PC-9 (cell line): ENCODE data around the gene BBX. TPM values are rescaled to one million over a fixed set of nuclear protein-coding genes. Genes with fewer than 3 reads are reported as not detected.
A peak's percentile ranks its signal among the peaks of the same experiment; 100 is the strongest.

Experiments
- BruUV-seq: library from RNA; stranded (reverse); fragments of 400-500 nt; replicated peaks from 2 replicates; lab custom pipeline; 2021; lab: Mats Ljungman, UMichigan
- CTCF ChIA-PET: fragments of 300-600 bp; sonication (Branson Sonifier 250); formaldehyde crosslinking; loops from one replicate; lab custom pipeline; 2022; ENCODE audit warnings: antibody characterized with exemption; lab: Charles Lee
- POLR2A ChIA-PET: fragments of 300-600 bp; sonication (Branson Sonifier 250); formaldehyde crosslinking; loops from one replicate; lab custom pipeline; 2022; ENCODE audit warnings: antibody characterized with exemption; ENCODE audit not compliant: unreplicated experiment; lab: Charles Lee
- DNase-seq, 2 experiments: peaks; one replicate each; pipeline versions ENCODE4 v3.0.0 to v3.0.0-alpha.2; 2015 to 2022; ENCODE audit warnings: mixed read lengths in 1 of 2
- H2AFZ ChIP-seq: fragments of 200-600 bp; sonication (generic); 2 replicates; pipeline ENCODE4 v1.8.1; 2017; ENCODE audit warnings: antibody characterized with exemption
- H3F3A ChIP-seq: fragments of 200-600 bp; sonication (generic); 2 replicates; pipeline ENCODE4 v1.8.1; 2017; ENCODE audit warnings: antibody characterized with exemption, mild to moderate bottlenecking, low read depth; ENCODE audit not compliant: insufficient read depth
- H3K27ac ChIP-seq: fragments of 200-600 bp; sonication (generic); 2 replicates; pipeline ENCODE4 v1.6.1; 2016; ENCODE audit warnings: mixed run types
- H3K27me3 ChIP-seq: fragments of 200-600 bp; sonication (generic); 2 replicates; pipeline ENCODE4 v1.6.1; 2016; ENCODE audit warnings: low read depth, mixed run types; ENCODE audit not compliant: insufficient read depth
- H3K36me3 ChIP-seq: fragments of 200-600 bp; sonication (generic); 2 replicates; pipeline ENCODE4 v1.6.1; 2016; ENCODE audit warnings: low read depth, mixed run types
- H3K4me1 ChIP-seq: fragments of 200-600 bp; sonication (generic); replicated peaks from 2 replicates; pipeline ENCODE4 v1.6.1; 2016; ENCODE audit warnings: mixed run types; ENCODE audit not compliant: insufficient read depth
- H3K4me2 ChIP-seq: fragments of 200-600 bp; sonication (generic); 2 replicates; pipeline ENCODE4 v1.6.1; 2017; ENCODE audit warnings: mixed run types
- H3K4me3 ChIP-seq: fragments of 200-600 bp; sonication (generic); 2 replicates; pipeline ENCODE4 v1.6.1; 2016; ENCODE audit warnings: mixed run types
- H3K79me2 ChIP-seq: fragments of 200-600 bp; sonication (generic); 2 replicates; pipeline ENCODE4 v1.6.1; 2017; ENCODE audit warnings: low read depth, mixed run types
- H3K9me2 ChIP-seq: fragments of 200-600 bp; sonication (generic); 2 replicates; pipeline ENCODE4 v1.8.1; 2017; ENCODE audit warnings: mild to moderate bottlenecking; ENCODE audit not compliant: insufficient read depth
- H3K9me3 ChIP-seq: fragments of 200-600 bp; sonication (generic); 2 replicates; pipeline ENCODE4 v1.8.1; 2016; ENCODE audit warnings: low read depth; ENCODE audit not compliant: insufficient read depth
- H4K20me1 ChIP-seq: fragments of 200-600 bp; sonication (generic); 2 replicates; pipeline ENCODE4 v1.8.1; 2017; ENCODE audit not compliant: insufficient read depth
- CTCF ChIP-seq: fragments of 200-600 bp; sonication (generic); conservative IDR thresholded peaks from 2 replicates; pipeline ENCODE4 v1.6.1; 2017; ENCODE audit warnings: mixed run types, antibody characterized with exemption, mild to moderate bottlenecking, moderate library complexity
- EZH2 ChIP-seq: fragments of 200-600 bp; sonication (generic); IDR thresholded peaks from 2 replicates; pipeline ENCODE4 v1.8.0; 2017; ENCODE audit warnings: antibody characterized with exemption, low read depth
- intact Hi-C: fragments of 100-400 bp; cut with micrococcal nuclease; formaldehyde crosslinking; loops from one replicate; pipeline ENCODE4 v1.10.0; 2022; ENCODE audit not compliant: unreplicated experiment
- total RNA-seq: library from RNA; stranded (reverse); gene quantifications from 2 replicates; pipeline ENCODE4 v1.2.3, GENCODE V29; 2021

Gene BBX
- total RNA-seq, 1 experiment from 2014 or later, result 91.7 TPM

GRCh38 chr3:107674371-107674770, 151.6 kb downstream of the BBX start:
- Histone ChIP-seq H3K4me1 (no peaks in the 10 kb centered on the region), H3K4me2 (no peak overlapping the region), H3K9me3 (no peaks in the 10 kb centered on the region), H2AFZ (no peak overlapping the region), H3K79me2 (no peaks in the 10 kb centered on the region), H3K4me3 (no peak overlapping the region), H3K9me2 (no peaks in the 10 kb centered on the region), H3K27me3 (no peaks in the 10 kb centered on the region), H3K36me3 (no peaks in the 10 kb centered on the region), H3F3A (no peaks in the 10 kb centered on the region), H3K27ac (no peak overlapping the region), H4K20me1 (peaks cover 8% of the 10 kb centered on the region; the same call in 1 of the 2 replicates)
- POLR2A ChIA-PET, result no interaction called here
- no TSS peak for BruUV-seq
- DNase-seq, result no peak
- CTCF ChIA-PET, result no interaction called here
- no peak for TF ChIP-seq CTCF
- no peak for TF ChIP-seq EZH2
- intact Hi-C loops, result no loop called here

GRCh38 chr3:107675233-107675900, 152.6 kb downstream of the BBX start:
- BruUV-seq, result no TSS peak
- Histone ChIP-seq H3K27me3 (no peaks in the 10 kb centered on the region), H4K20me1 (peaks cover 8% of the 10 kb centered on the region; the same call in 1 of the 2 replicates), H3K79me2 (no peaks in the 10 kb centered on the region), H3K4me1 (no peaks in the 10 kb centered on the region), H3K9me2 (no peaks in the 10 kb centered on the region), H3K9me3 (no peaks in the 10 kb centered on the region), H3K27ac (no peak overlapping the region), H3K4me3 (no peak overlapping the region), H2AFZ (no peak overlapping the region), H3K36me3 (no peaks in the 10 kb centered on the region), H3F3A (no peaks in the 10 kb centered on the region), H3K4me2 (no peak overlapping the region)
- intact Hi-C loops, result loop anchor here (5.0 kb wide), 4 partner anchors 172 to 802 kb away; no protein-coding TSS in a partner anchor
- CTCF ChIA-PET, result interaction anchor here (0.5 to 1.9 kb wide), 6 partner anchors 15 to 799 kb away, joined by 3 to 5 read pairs (median 4); no protein-coding TSS in a partner anchor
- DNase-seq, result no peak
- no peak for TF ChIP-seq EZH2
- POLR2A ChIA-PET, result no interaction called here

- Histone ChIP-seq H3F3A (no peaks in the 10 kb centered on the region), H3K27me3 (no peaks in the 10 kb centered on the region), H3K79me2 (no peaks in the 10 kb centered on the region), H3K4me2 (no peak overlapping the region), H3K27ac (no peak overlapping the region), H3K36me3 (no peaks in the 10 kb centered on the region), H4K20me1 (peaks cover 8% of the 10 kb centered on the region; the same call in 1 of the 2 replicates), H3K9me2 (no peaks in the 10 kb centered on the region), H2AFZ (no peak overlapping the region), H3K4me1 (no peaks in the 10 kb centered on the region), H3K4me3 (no peak overlapping the region), H3K9me3 (no peaks in the 10 kb centered on the region)
- DNase-seq, result peak in 1 of 2 experiments; percentile 57
- CTCF ChIA-PET, result interaction anchor here (0.6 to 1.9 kb wide), 8 partner anchors 51 to 801 kb away, joined by 3 to 6 read pairs (median 4); no protein-coding TSS in a partner anchor
- TF ChIP-seq CTCF (peak; percentile 86), EZH2 (no peak)
- POLR2A ChIA-PET, result no interaction called here
- no TSS peak for BruUV-seq
- intact Hi-C loops, result loop anchor here (5.0 kb wide), 4 partner anchors 171 to 801 kb away; no protein-coding TSS in a partner anchor
Observed at GRCh38 chr3:107676469-107677309, 153.9 kb downstream of the BBX start.
